ENCODE measurements around the gene SKI.

SKI gene

GRCh38 chr1:2200308-2200943 lies 27.7 kb upstream of the SKI start:
- Histone ChIP-seq H3K9me3 (ENCODE audit: insufficient read depth, low read length, severe bottlenecking) (no peaks in the 10 kb centered on the region), H3K4me2 (ENCODE audit: insufficient read depth, low read length) (no peak overlapping the region), H3K27ac (ENCODE audit: low read length) (no peak overlapping the region), H3K4me3 (ENCODE audit: low read depth in 1 of 2, low read length in 2 of 2) (no peak overlapping the region), H3K9ac (ENCODE audit: low read depth, low read length) (no peak overlapping the region), H4K20me1 (ENCODE audit: insufficient read depth, low read length) (no peaks in the 10 kb centered on the region; the same call in 1 of the 2 replicates), H3K36me3 (ENCODE audit: insufficient read depth, low read length) (no peaks in the 10 kb centered on the region), H3K79me2 (ENCODE audit: insufficient read depth, low read length) (no peaks in the 10 kb centered on the region), H3K27me3 (ENCODE audit: insufficient read depth, low read length, poor library complexity) (no peaks in the 10 kb centered on the region), H3K4me1 (ENCODE audit: insufficient read depth, low read length) (peaks cover 19% of the 10 kb centered on the region), H2AFZ (ENCODE audit: low read depth, low read length) (no peak overlapping the region)
- ATAC-seq (ENCODE audit: insufficient read depth, low read depth) (no peak), DNase-seq (no peak)
- TF ChIP-seq EZH2 (IDR thresholded peaks at IDR 0.05; ENCODE audit: borderline replicate concordance, low read depth, low read length, severe bottlenecking), result no peak
- TF ChIP-seq CTCF (IDR thresholded peaks at IDR 0.05; ENCODE audit: borderline replicate concordance, extremely low read depth, low read length, poor library complexity, severe bottlenecking), result no peak

GRCh38 chr1:2201062-2201461 lies 27.1 kb upstream of the SKI start:
- Histone ChIP-seq H3K9me3 (ENCODE audit: insufficient read depth, low read length, severe bottlenecking) (no peaks in the 10 kb centered on the region), H2AFZ (ENCODE audit: low read depth, low read length) (no peak overlapping the region), H3K4me1 (ENCODE audit: insufficient read depth, low read length) (peaks cover 15% of the 10 kb centered on the region), H4K20me1 (ENCODE audit: insufficient read depth, low read length) (no peaks in the 10 kb centered on the region; the same call in 1 of the 2 replicates), H3K4me2 (ENCODE audit: insufficient read depth, low read length) (no peak overlapping the region), H3K27me3 (ENCODE audit: insufficient read depth, low read length, poor library complexity) (no peaks in the 10 kb centered on the region), H3K4me3 (ENCODE audit: low read depth in 1 of 2, low read length in 2 of 2) (no peak overlapping the region), H3K27ac (ENCODE audit: low read length) (no peak overlapping the region), H3K9ac (ENCODE audit: low read depth, low read length) (no peak overlapping the region), H3K79me2 (ENCODE audit: insufficient read depth, low read length) (no peaks in the 10 kb centered on the region), H3K36me3 (ENCODE audit: insufficient read depth, low read length) (no peaks in the 10 kb centered on the region)
- TF ChIP-seq EZH2 (IDR thresholded peaks at IDR 0.05; ENCODE audit: borderline replicate concordance, low read depth, low read length, severe bottlenecking) (no peak), CTCF (IDR thresholded peaks at IDR 0.05; ENCODE audit: borderline replicate concordance, extremely low read depth, low read length, poor library complexity, severe bottlenecking) (no peak)
- DNase-seq (no peak), ATAC-seq (ENCODE audit: insufficient read depth, low read depth) (no peak)

GRCh38 chr1:2202008-2202575 lies 26.0 kb upstream of the SKI start:
- Histone ChIP-seq H4K20me1 (ENCODE audit: insufficient read depth, low read length) (no peaks in the 10 kb centered on the region; the same call in 1 of the 2 replicates), H3K4me2 (ENCODE audit: insufficient read depth, low read length) (no peak overlapping the region), H3K27ac (ENCODE audit: low read length) (no peak overlapping the region), H3K4me1 (ENCODE audit: insufficient read depth, low read length) (peaks cover 15% of the 10 kb centered on the region), H3K27me3 (ENCODE audit: insufficient read depth, low read length, poor library complexity) (no peaks in the 10 kb centered on the region), H3K9me3 (ENCODE audit: insufficient read depth, low read length, severe bottlenecking) (no peaks in the 10 kb centered on the region), H3K79me2 (ENCODE audit: insufficient read depth, low read length) (no peaks in the 10 kb centered on the region), H3K4me3 (ENCODE audit: low read depth in 1 of 2, low read length in 2 of 2) (no peak overlapping the region), H3K9ac (ENCODE audit: low read depth, low read length) (no peak overlapping the region), H3K36me3 (ENCODE audit: insufficient read depth, low read length) (no peaks in the 10 kb centered on the region), H2AFZ (ENCODE audit: low read depth, low read length) (no peak overlapping the region)
- DNase-seq, result no peak
- TF ChIP-seq EZH2 (IDR thresholded peaks at IDR 0.05; ENCODE audit: borderline replicate concordance, low read depth, low read length, severe bottlenecking), result no peak
- no peak for TF ChIP-seq CTCF (IDR thresholded peaks at IDR 0.05; ENCODE audit: borderline replicate concordance, extremely low read depth, low read length, poor library complexity, severe bottlenecking)
- no peak for ATAC-seq (ENCODE audit: insufficient read depth, low read depth)
